ENCODE results near the gene PAQR5.

Gene PAQR5

GRCh38 chr15:69272139-69272538 is 26.6 kb upstream of the PAQR5 start:
- H3K23ac ChIP-seq (ENCODE audit: low read length in 2 of 2): no peak overlapping the region
- H3K4me3 ChIP-seq (ENCODE audit: insufficient read depth in 1 of 2, low read depth in 1 of 2, low read length in 2 of 2): no peak overlapping the region
- H3K14ac ChIP-seq (ENCODE audit: low read length in 2 of 2): no peak overlapping the region
- H3K4me1 ChIP-seq (ENCODE audit: control insufficient read depth, insufficient read depth, low read depth, low read length): peaks cover 4% of the 10 kb centered on the region
- WGBS: 63% methylated on average over 2 of the region's 3 CpGs
- DNase-seq: peak; percentile 8
- H3K27me3 ChIP-seq (ENCODE audit: control insufficient read depth in 1 of 2, insufficient read depth in 1 of 2, low read length in 2 of 2): no peaks in the 10 kb centered on the region
- no peak overlapping the region for H3K4me2 ChIP-seq (ENCODE audit: low read length, poor library complexity, severe bottlenecking)
- H2BK120ac ChIP-seq (ENCODE audit: low read depth, low read length): no peak overlapping the region
- H4K8ac ChIP-seq (ENCODE audit: low read length): no peak overlapping the region
- H3K27ac ChIP-seq (ENCODE audit: low read length, poor library complexity, severe bottlenecking): no peak overlapping the region
- no peaks in the 10 kb centered on the region for H3K79me1 ChIP-seq (replicated peaks; ENCODE audit: low read length, poor library complexity, severe bottlenecking)
- no peak overlapping the region for H2AK5ac ChIP-seq (ENCODE audit: low read length, severe bottlenecking)
- H4K91ac ChIP-seq (ENCODE audit: low read length): no peak overlapping the region
- H2BK15ac ChIP-seq (ENCODE audit: low read depth, poor library complexity, severe bottlenecking): peak overlapping the region; percentile 33
- H3K4ac ChIP-seq (ENCODE audit: low read depth in 1 of 2, low read length in 2 of 2): no peak overlapping the region
- H2BK5ac ChIP-seq (ENCODE audit: low read depth, low read length, poor library complexity, severe bottlenecking): no peak overlapping the region
- H2BK12ac ChIP-seq (ENCODE audit: low read length in 2 of 2): no peak overlapping the region
- no peaks in the 10 kb centered on the region for H3K9me3 ChIP-seq (ENCODE audit: control insufficient read depth, low read length)
- peaks cover 0 to 10% of the 10 kb centered on the region in 2 experiments for H3K36me3 ChIP-seq (ENCODE audit: control insufficient read depth in 1 of 2, insufficient read depth in 2 of 2, low read depth in 1 of 2, low read length in 2 of 2)
- H3K18ac ChIP-seq (ENCODE audit: low read depth in 1 of 2, low read length in 2 of 2): no peak overlapping the region
- no peak overlapping the region for H3K9ac ChIP-seq (ENCODE audit: low read length)
- no peak overlapping the region for H2AFZ ChIP-seq (ENCODE audit: low read depth, low read length)

- H4K91ac ChIP-seq (ENCODE audit: low read length): no peak overlapping the region
- H3K9me3 ChIP-seq (ENCODE audit: control insufficient read depth, low read length): no peaks in the 10 kb centered on the region
- H3K27ac ChIP-seq (ENCODE audit: low read length, poor library complexity, severe bottlenecking): no peak overlapping the region
- no peaks in the 10 kb centered on the region for H3K27me3 ChIP-seq (ENCODE audit: control insufficient read depth in 1 of 2, insufficient read depth in 1 of 2, low read length in 2 of 2)
- peaks cover 4% of the 10 kb centered on the region for H3K4me1 ChIP-seq (ENCODE audit: control insufficient read depth, insufficient read depth, low read depth, low read length)
- no peak overlapping the region for H3K4me2 ChIP-seq (ENCODE audit: low read length, poor library complexity, severe bottlenecking)
- DNase-seq: no peak
- no peak overlapping the region for H2BK12ac ChIP-seq (ENCODE audit: low read length in 2 of 2)
- H4K8ac ChIP-seq (ENCODE audit: low read length): no peak overlapping the region
- H3K4me3 ChIP-seq (ENCODE audit: insufficient read depth in 1 of 2, low read depth in 1 of 2, low read length in 2 of 2): no peak overlapping the region
- 97% methylated on average over 6 of the region's 6 CpGs for WGBS
- peaks cover 0 to 10% of the 10 kb centered on the region in 2 experiments for H3K36me3 ChIP-seq (ENCODE audit: control insufficient read depth in 1 of 2, insufficient read depth in 2 of 2, low read depth in 1 of 2, low read length in 2 of 2)
- no peak overlapping the region for H3K23ac ChIP-seq (ENCODE audit: low read length in 2 of 2)
- H3K9ac ChIP-seq (ENCODE audit: low read length): no peak overlapping the region
- H2AK5ac ChIP-seq (ENCODE audit: low read length, severe bottlenecking): no peak overlapping the region
- no peak overlapping the region for H2BK120ac ChIP-seq (ENCODE audit: low read depth, low read length)
- H3K18ac ChIP-seq (ENCODE audit: low read depth in 1 of 2, low read length in 2 of 2): no peak overlapping the region
- H2AFZ ChIP-seq (ENCODE audit: low read depth, low read length): no peak overlapping the region
- no peaks in the 10 kb centered on the region for H3K79me1 ChIP-seq (replicated peaks; ENCODE audit: low read length, poor library complexity, severe bottlenecking)
- no peak overlapping the region for H3K4ac ChIP-seq (ENCODE audit: low read depth in 1 of 2, low read length in 2 of 2)
- no peak overlapping the region for H2BK5ac ChIP-seq (ENCODE audit: low read depth, low read length, poor library complexity, severe bottlenecking)
- H2BK15ac ChIP-seq (ENCODE audit: low read depth, poor library complexity, severe bottlenecking): no peak overlapping the region
- H3K14ac ChIP-seq (ENCODE audit: low read length in 2 of 2): no peak overlapping the region
Observed at GRCh38 chr15:69272891-69273290, 25.8 kb upstream of the PAQR5 start.

DNA sequence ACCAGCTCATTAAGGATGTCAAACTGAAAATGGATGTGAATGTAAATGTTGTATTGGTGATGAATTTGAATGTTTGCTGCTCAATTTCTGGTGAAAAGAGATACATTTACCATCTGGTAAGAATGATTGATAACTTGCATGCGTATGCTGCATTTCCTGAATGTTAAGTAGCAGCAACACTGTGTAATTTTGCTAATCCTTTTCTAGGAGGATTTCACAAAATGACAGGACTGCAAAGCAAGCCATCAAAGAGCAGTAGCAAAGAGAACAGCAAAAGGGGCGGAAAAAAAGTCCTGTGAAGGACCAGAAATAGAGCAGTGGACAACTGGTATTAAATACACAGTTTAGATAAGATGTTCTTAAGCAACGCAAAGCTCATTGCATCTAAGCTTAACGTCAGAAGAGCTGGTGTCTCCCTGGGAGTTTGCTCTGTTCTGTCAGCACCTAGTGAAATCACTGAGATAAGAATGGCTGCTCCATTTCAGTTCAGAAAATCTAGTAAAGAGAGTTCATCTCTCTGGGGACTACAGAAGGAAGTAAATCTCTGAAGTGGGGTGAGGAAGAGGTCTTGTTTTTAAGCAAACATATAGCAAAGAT is 23.5 kb upstream of the PAQR5 start:
- Histone ChIP-seq H2BK120ac (ENCODE audit: low read depth, low read length) (no peak overlapping the region), H3K23ac (ENCODE audit: low read length in 2 of 2) (no peak overlapping the region), H2BK15ac (ENCODE audit: low read depth, poor library complexity, severe bottlenecking) (no peak overlapping the region), H3K36me3 (ENCODE audit: control insufficient read depth in 1 of 2, insufficient read depth in 2 of 2, low read depth in 1 of 2, low read length in 2 of 2) (no peaks in the 10 kb centered on the region), H4K91ac (ENCODE audit: low read length) (no peak overlapping the region), H2AK5ac (ENCODE audit: low read length, severe bottlenecking) (no peak overlapping the region), H4K8ac (ENCODE audit: low read length) (no peak overlapping the region), H2BK5ac (ENCODE audit: low read depth, low read length, poor library complexity, severe bottlenecking) (no peak overlapping the region), H3K27me3 (ENCODE audit: control insufficient read depth in 1 of 2, insufficient read depth in 1 of 2, low read length in 2 of 2) (no peaks in the 10 kb centered on the region), H3K4me1 (ENCODE audit: control insufficient read depth, insufficient read depth, low read depth, low read length) (peaks cover 4% of the 10 kb centered on the region), H3K18ac (ENCODE audit: low read depth in 1 of 2, low read length in 2 of 2) (no peak overlapping the region), H2AFZ (ENCODE audit: low read depth, low read length) (no peak overlapping the region), H3K9me3 (ENCODE audit: control insufficient read depth, low read length) (no peaks in the 10 kb centered on the region), H3K14ac (ENCODE audit: low read length in 2 of 2) (no peak overlapping the region), H3K4ac (ENCODE audit: low read depth in 1 of 2, low read length in 2 of 2) (no peak overlapping the region), H3K9ac (ENCODE audit: low read length) (no peak overlapping the region), H3K27ac (ENCODE audit: low read length, poor library complexity, severe bottlenecking) (no peak overlapping the region), H3K4me2 (ENCODE audit: low read length, poor library complexity, severe bottlenecking) (no peak overlapping the region), H2BK12ac (ENCODE audit: low read length in 2 of 2) (no peak overlapping the region), H3K79me1 (replicated peaks; ENCODE audit: low read length, poor library complexity, severe bottlenecking) (no peaks in the 10 kb centered on the region), H3K4me3 (ENCODE audit: insufficient read depth in 1 of 2, low read depth in 1 of 2, low read length in 2 of 2) (no peak overlapping the region)
- DNase-seq: peak; percentile 60
- 46% methylated on average over 4 of the region's 4 CpGs for WGBS

DNA sequence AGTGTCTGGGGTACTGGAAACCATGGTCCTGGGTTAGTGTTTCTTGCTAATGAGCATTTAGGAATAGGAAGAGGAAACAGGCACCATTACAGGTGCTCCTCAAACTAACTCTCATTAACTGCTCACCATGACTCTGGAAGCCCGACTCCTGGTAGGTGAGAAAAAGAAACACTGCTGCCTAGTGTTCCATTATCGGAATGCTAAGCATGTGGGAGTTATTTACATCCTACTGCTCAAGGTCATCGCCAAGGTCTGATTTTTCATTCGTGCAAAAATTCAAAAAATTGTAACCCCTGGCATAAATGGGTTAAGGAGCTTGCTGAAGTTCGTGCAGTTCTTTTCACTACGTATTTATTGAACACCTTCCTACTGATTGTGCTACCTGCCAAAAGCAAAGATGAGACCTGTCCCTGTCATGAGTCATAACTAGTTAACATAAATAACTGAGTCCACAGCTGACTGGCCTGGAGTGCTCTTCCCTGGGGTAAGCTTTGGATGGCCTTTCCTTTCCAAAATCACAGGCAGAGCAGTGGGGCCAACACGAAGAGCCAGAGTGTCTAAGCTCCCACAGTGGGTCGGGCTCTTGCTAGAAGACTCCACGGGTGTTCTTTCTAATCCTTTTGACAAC is 22.7 kb upstream of the PAQR5 start:
- Histone ChIP-seq H2BK12ac (ENCODE audit: low read length in 2 of 2) (no peak overlapping the region), H3K36me3 (ENCODE audit: control insufficient read depth in 1 of 2, insufficient read depth in 2 of 2, low read depth in 1 of 2, low read length in 2 of 2) (no peaks in the 10 kb centered on the region), H2AFZ (ENCODE audit: low read depth, low read length) (no peak overlapping the region), H2AK5ac (ENCODE audit: low read length, severe bottlenecking) (no peak overlapping the region), H3K4ac (ENCODE audit: low read depth in 1 of 2, low read length in 2 of 2) (no peak overlapping the region), H2BK120ac (ENCODE audit: low read depth, low read length) (no peak overlapping the region), H3K9ac (ENCODE audit: low read length) (no peak overlapping the region), H3K4me2 (ENCODE audit: low read length, poor library complexity, severe bottlenecking) (no peak overlapping the region), H3K4me3 (ENCODE audit: insufficient read depth in 1 of 2, low read depth in 1 of 2, low read length in 2 of 2) (no peak overlapping the region), H2BK5ac (ENCODE audit: low read depth, low read length, poor library complexity, severe bottlenecking) (no peak overlapping the region), H3K27me3 (ENCODE audit: control insufficient read depth in 1 of 2, insufficient read depth in 1 of 2, low read length in 2 of 2) (no peaks in the 10 kb centered on the region), H3K23ac (ENCODE audit: low read length in 2 of 2) (no peak overlapping the region), H3K9me3 (ENCODE audit: control insufficient read depth, low read length) (no peaks in the 10 kb centered on the region), H3K79me1 (replicated peaks; ENCODE audit: low read length, poor library complexity, severe bottlenecking) (no peaks in the 10 kb centered on the region), H4K91ac (ENCODE audit: low read length) (no peak overlapping the region), H2BK15ac (ENCODE audit: low read depth, poor library complexity, severe bottlenecking) (no peak overlapping the region), H4K8ac (ENCODE audit: low read length) (no peak overlapping the region), H3K27ac (ENCODE audit: low read length, poor library complexity, severe bottlenecking) (no peak overlapping the region), H3K14ac (ENCODE audit: low read length in 2 of 2) (no peak overlapping the region), H3K18ac (ENCODE audit: low read depth in 1 of 2, low read length in 2 of 2) (no peak overlapping the region), H3K4me1 (ENCODE audit: control insufficient read depth, insufficient read depth, low read depth, low read length) (peaks cover 4% of the 10 kb centered on the region)
- WGBS: 84% methylated on average over 9 of the region's 9 CpGs
- DNase-seq: no peak
